ENCODE data around the gene UBE2G1. TPM values are rescaled to one million over a fixed set of nuclear protein-coding genes. Genes with fewer than 3 reads are reported as not detected.

Gene UBE2G1
- total and polyA plus RNA-seq, 2 of the 13 experiments (the other 11 are each of a cell fraction or from before 2014, with no cell fraction given), result 27.9 to 42.6 TPM

GRCh38 chr17:4234401-4234800 lies 132.1 kb downstream of the UBE2G1 start:
- in situ Hi-C loops (cut with HindIII; ENCODE audit: extremely low pct_ligation_motif_present, low pct_unique_long_range_greater_than_20kb), result no loop called here
- intact Hi-C loops (cut with micrococcal nuclease; ENCODE audit: unreplicated experiment), result no loop called here
- H3K4me2 ChIP-seq (ENCODE audit: low read depth, low read length), result no peak overlapping the region
- DNase-seq (ENCODE audit: low spot score) (no peak), FAIRE-seq (no peak), ATAC-seq (no peak)
- no peak overlapping the region for H3K9ac ChIP-seq (ENCODE audit: insufficient read depth, low read depth, low read length)
- POLR2A ChIA-PET, result no interaction called here
- H3K36me3 ChIP-seq (replicated peaks in 1 of 2; ENCODE audit: control insufficient read depth in 1 of 2, insufficient read depth in 2 of 2, low read length in 2 of 2), result peaks cover 10 to 43% of the 10 kb centered on the region in 2 experiments
- H3K27ac ChIP-seq (ENCODE audit: extremely low read length, insufficient read depth, low read length), result no peak overlapping the region
- BruUV-seq (replicated peaks), result no TSS peak
- H3K79me2 ChIP-seq (ENCODE audit: insufficient read depth, low read length), result no peaks in the 10 kb centered on the region
- H2AFZ ChIP-seq (ENCODE audit: low read length), result no peak overlapping the region
- no peaks in the 10 kb centered on the region for H3K4me1 ChIP-seq (ENCODE audit: insufficient read depth, low read length)
- H3K27me3 ChIP-seq (ENCODE audit: control insufficient read depth in 1 of 2, insufficient read depth in 2 of 2, low read length in 2 of 2), result no peaks in the 10 kb centered on the region
- H3K4me3 ChIP-seq (replicated peaks in 1 of 3; ENCODE audit: insufficient read depth in 1 of 3, low read depth in 2 of 3, low read length in 3 of 3), result no peak overlapping the region
- CTCF ChIA-PET (ENCODE audit: low intra/inter-chr PET ratio, low total read pairs), result no interaction called here
- no peaks in the 10 kb centered on the region for H4K20me1 ChIP-seq (ENCODE audit: insufficient read depth, low read length)
- no peaks in the 10 kb centered on the region for H3K9me3 ChIP-seq (ENCODE audit: low read length)
- TF ChIP-seq SRY (CRISPR knock-in tag; IDR thresholded peaks at IDR 0.05), result no peak

- H3K4me1 ChIP-seq (ENCODE audit: insufficient read depth, low read length), result no peaks in the 10 kb centered on the region
- POLR2A ChIA-PET, result no interaction called here
- H3K9me3 ChIP-seq (ENCODE audit: low read length), result no peaks in the 10 kb centered on the region
- no peak for TF ChIP-seq ETV5 (CRISPR knock-in tag; IDR thresholded peaks at IDR 0.05; ENCODE audit: borderline replicate concordance)
- no peak for TF ChIP-seq CAMTA2 (CRISPR knock-in tag; IDR thresholded peaks at IDR 0.05; ENCODE audit: borderline replicate concordance)
- TF ChIP-seq ZNF619 (CRISPR knock-in tag; IDR thresholded peaks at IDR 0.05), result no peak
- no peaks in the 10 kb centered on the region for H3K27me3 ChIP-seq (ENCODE audit: control insufficient read depth in 1 of 2, insufficient read depth in 2 of 2, low read length in 2 of 2)
- no peak for FAIRE-seq
- ATAC-seq, result no peak
- H3K9ac ChIP-seq (ENCODE audit: insufficient read depth, low read depth, low read length), result no peak overlapping the region
- H2AFZ ChIP-seq (ENCODE audit: low read length), result no peak overlapping the region
- over 99% methylated on average over 7 of the region's 7 CpGs for WGBS (ENCODE audit: low lambda C conversion rate)
- DNase-seq (ENCODE audit: low spot score), result no peak
- no peaks in the 10 kb centered on the region for H4K20me1 ChIP-seq (ENCODE audit: insufficient read depth, low read length)
- in situ Hi-C loops (cut with HindIII; ENCODE audit: extremely low pct_ligation_motif_present, low pct_unique_long_range_greater_than_20kb) (no loop called here), intact Hi-C loops (cut with micrococcal nuclease; ENCODE audit: unreplicated experiment) (no loop called here)
- CTCF ChIA-PET (ENCODE audit: low intra/inter-chr PET ratio, low total read pairs), result no interaction called here
- H3K27ac ChIP-seq (ENCODE audit: extremely low read length, insufficient read depth, low read length), result no peak overlapping the region
- H3K4me2 ChIP-seq (ENCODE audit: low read depth, low read length), result no peak overlapping the region
- H3K4me3 ChIP-seq (replicated peaks in 1 of 3; ENCODE audit: insufficient read depth in 1 of 3, low read depth in 2 of 3, low read length in 3 of 3), result no peak overlapping the region
- no peaks in the 10 kb centered on the region for H3K79me2 ChIP-seq (ENCODE audit: insufficient read depth, low read length)
- BruUV-seq (replicated peaks), result no TSS peak
- peaks cover 10 to 41% of the 10 kb centered on the region in 2 experiments for H3K36me3 ChIP-seq (replicated peaks in 1 of 2; ENCODE audit: control insufficient read depth in 1 of 2, insufficient read depth in 2 of 2, low read length in 2 of 2)
Measured at GRCh38 chr17:4233668-4234258, 132.7 kb downstream of the UBE2G1 start.

Measured in HepG2 (cell line).